Measurements from ENCODE around the gene RMND5B.
A peak's percentile ranks its signal among the peaks of the same experiment; 100 is the strongest.

The RMND5B gene

DNA sequence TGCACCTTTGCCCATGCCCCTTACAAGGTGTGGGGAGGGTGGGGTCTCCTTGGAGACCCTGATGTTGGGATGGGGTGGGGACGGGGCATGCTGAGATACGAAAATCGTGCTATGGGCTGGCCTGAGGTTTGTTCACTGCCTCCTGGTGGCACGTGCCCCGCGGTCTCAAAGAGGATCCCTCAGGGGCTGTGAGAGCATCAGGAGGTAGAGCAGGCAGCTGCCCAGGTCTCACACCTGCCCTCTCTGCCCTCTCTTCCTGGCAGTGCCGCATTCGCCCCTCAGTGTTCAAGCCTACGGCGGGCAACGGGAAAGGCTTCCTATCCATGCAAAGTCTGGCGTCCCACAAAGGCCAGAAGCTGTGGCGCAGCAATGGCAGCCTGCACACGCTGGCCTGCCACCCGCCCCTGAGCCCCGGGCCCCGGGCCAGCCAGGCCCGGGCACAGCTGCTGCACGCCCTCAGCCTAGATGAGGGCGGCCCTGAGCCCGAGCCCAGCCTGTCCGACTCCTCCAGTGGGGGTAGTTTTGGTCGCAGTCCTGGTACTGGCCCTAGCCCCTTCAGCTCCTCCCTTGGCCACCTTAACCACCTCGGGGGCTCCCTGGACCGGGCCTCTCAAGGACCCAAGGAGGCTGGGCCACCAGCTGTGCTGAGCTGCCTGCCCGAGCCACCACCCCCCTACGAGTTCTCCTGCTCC, 10.8 kb upstream of the RMND5B start:
- no peak for TF ChIP-seq ZFX (IDR thresholded peaks at IDR 0.05)
- TF ChIP-seq, protein P1, sequence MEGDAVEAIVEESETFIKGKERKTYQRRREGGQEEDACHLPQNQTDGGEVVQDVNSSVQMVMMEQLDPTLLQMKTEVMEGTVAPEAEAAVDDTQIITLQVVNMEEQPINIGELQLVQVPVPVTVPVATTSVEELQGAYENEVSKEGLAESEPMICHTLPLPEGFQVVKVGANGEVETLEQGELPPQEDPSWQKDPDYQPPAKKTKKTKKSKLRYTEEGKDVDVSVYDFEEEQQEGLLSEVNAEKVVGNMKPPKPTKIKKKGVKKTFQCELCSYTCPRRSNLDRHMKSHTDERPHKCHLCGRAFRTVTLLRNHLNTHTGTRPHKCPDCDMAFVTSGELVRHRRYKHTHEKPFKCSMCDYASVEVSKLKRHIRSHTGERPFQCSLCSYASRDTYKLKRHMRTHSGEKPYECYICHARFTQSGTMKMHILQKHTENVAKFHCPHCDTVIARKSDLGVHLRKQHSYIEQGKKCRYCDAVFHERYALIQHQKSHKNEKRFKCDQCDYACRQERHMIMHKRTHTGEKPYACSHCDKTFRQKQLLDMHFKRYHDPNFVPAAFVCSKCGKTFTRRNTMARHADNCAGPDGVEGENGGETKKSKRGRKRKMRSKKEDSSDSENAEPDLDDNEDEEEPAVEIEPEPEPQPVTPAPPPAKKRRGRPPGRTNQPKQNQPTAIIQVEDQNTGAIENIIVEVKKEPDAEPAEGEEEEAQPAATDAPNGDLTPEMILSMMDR (conservative IDR thresholded peaks at IDR 0.05): no peak
- H3K27ac ChIP-seq: no peak overlapping the region; the same call in 1 of the 2 replicates

DNA sequence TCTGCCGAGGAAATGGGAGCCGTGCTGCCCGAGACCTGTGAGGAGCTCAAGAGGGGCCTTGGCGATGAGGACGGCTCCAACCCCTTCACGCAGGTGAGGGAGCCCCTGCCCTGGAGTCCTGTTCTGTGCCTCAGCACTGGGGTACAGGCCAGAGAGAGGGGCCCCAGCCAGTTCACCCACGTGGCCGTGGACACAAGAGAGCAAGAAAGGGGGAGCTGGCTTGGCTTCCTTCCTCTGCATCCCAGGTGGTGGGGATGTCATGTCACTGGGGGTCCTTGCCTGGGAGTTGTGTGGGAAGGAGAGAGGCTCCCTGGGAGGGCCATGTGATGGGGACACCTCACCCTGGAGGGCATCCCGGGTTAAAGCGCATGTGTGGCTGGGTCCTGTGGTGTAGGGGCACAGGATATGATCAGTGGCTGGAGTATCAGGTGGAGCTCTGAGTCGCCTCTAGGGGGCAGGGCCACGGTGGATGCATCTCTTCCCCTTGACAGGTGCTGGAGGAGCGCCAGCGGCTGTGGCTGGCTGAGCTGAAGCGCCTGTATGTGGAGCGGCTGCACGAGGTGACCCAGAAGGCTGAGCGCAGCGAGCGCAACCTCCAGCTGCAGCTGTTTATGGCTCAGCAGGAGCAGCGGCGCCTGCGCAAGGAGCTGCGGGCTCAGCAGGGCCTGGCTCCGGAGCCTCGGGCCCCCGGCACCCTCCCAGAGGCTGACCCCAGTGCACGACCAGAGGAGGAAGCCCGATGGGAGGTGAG, 10.0 kb upstream of the RMND5B start:
- no peak for TF ChIP-seq ZFX (IDR thresholded peaks at IDR 0.05)
- TF ChIP-seq, protein P1 (conservative IDR thresholded peaks at IDR 0.05): peak; percentile 91
- H3K27ac ChIP-seq: peak overlapping the region; percentile 40

DNA sequence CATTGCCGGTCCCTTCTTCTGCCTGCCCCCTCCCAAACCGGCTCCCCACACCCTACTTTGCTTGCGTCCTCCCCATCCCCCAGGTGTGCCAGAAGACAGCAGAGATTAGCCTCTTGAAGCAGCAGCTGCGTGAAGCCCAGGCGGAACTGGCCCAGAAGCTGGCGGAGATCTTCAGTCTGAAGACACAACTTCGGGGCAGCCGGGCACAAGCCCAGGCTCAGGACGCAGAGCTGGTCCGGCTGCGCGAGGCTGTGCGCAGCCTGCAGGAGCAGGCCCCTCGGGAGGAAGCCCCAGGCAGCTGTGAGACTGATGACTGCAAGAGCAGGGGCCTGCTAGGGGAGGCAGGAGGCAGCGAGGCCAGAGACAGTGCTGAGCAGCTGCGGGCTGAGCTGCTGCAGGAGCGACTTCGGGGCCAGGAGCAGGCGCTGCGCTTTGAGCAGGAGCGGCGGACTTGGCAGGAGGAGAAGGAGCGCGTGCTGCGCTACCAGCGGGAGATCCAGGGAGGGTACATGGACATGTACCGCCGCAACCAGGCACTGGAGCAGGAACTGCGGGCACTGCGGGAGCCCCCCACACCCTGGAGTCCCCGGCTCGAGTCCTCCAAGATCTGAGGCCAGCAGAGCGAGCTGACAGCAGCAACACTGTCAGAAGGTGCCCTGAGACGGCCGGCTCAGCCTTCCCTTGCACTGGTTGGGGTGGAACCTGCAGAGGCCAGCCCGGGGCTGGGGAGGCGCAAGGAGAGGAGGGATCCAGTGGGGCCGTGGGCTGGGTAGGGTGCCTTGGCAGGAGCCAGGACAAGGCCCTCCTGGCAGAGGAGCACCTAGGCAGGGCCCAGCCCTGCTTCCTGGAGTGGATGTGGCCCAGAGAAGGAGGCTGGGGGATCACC, 9.2 kb upstream of the RMND5B start:
- TF ChIP-seq, protein P1 (conservative IDR thresholded peaks at IDR 0.05): no peak
- TF ChIP-seq ZFX (IDR thresholded peaks at IDR 0.05): no peak
- peak overlapping the region; percentile 40 for H3K27ac ChIP-seq

DNA sequence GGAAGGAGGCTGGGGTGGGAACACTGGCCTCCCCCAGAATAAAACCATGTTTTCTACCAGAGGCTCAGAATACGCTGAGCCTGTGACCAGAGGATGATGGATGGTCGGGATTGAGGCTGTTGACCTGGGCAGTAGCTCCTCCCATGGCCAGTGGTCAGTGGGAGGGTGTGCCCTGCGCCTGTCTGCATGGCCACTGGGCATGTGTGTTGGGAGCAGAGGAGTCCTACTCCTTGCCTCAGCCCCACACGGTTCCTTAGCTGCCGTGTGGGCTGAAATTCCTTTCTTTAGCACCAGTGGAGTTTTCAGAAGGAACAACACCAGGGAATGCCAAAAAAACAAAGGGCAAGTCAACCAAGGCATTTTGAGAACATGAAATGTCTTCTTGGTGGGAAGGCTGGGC, 8.5 kb upstream of the RMND5B start:
- no peak overlapping the region; the same call in 1 of the 2 replicates for H3K27ac ChIP-seq
- TF ChIP-seq ZFX (IDR thresholded peaks at IDR 0.05): no peak
- TF ChIP-seq, protein P1 (conservative IDR thresholded peaks at IDR 0.05): no peak

DNA sequence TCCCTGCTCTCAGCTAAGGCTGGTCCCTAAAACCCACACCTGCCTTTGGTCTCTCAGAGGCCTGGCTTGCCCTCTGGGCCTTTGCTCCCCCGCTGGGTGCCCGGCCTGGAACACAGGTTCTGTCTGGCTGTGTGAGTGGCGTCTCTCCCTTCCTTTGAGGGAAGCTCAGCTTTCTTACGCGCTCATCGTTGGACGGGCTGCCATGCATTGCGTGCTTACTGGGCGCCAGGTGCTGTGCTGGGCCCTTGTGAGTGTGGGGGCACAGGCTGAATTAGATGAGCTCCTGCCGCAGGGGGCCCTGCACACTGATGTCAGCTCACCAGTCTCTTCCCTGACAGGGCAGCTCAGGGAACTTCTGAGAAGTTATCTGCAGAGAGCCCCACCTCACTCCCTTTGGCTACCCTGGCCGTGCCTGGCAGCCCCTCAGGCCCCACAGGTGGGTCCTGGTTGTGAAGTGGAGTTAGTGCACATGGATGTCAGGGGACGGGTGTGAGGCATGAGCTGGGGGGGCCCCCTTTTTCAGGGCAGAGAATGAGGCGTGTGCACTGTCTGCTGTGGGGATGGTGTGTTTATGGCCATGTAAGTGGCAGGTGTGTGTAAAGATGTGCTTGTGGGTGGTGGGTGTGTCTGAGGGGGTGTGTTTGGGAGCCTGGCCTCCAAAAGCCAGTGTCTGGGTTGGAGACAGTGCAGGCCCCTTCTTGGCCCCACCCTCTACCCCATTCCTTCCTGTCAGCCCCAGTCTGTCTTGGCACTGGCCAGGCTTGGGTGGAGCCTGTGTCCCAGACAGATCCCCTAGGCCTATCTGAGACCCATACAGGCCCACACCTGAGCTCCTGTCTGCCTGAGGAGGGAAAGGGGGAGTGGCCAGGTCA, 7.5 kb upstream of the RMND5B start:
- TF ChIP-seq, protein P1 (conservative IDR thresholded peaks at IDR 0.05): no peak
- TF ChIP-seq ZFX (IDR thresholded peaks at IDR 0.05): no peak
- peak overlapping the region; percentile 61 for H3K27ac ChIP-seq

DNA sequence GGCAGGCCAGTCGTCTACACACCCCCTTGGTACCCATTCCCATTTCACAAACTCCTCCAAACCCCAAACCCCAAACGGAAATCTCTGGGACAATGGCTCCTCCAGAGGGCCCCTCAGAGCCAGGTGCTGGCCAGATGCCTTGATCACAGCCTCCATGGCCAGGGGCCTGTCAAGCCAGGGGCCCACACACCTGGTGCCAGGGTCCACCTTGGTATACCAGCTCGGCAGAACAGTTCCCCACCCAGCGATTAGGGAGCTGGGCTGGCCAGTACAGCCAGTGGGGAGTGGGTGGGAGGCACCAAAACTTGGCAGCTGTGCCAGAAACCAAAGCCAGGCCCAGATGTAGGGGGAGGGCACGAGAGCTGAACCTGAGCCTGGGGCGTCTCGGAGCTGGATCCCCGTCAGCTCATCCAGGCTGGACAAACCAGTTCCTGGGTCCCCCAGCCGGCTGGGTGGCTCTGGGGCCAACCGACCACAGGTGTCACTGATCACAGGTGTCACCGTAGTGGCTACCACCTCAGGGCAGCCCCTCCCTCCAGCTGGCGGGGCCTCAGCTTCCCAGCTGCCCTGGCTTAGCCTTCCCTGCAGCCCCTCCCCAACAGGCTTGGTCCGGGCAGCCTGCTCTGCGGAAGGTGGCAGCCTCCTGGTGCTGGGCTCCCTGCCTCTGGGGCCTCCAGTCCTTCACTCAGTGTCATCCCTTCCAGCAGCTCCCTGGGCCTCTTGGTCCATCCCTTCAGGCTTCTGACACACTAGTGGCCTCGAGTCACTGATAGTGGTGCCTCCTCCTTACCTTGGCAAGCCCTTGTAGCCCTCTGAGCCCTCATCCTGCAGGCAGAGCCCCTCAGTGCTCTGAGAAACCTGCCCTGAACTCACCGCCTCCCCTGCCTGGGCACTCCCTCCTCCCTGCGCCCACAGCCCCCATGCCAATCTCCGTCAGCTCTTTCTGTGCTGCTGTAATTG, 6.6 kb upstream of the RMND5B start:
- peak overlapping the region; percentile 61 for H3K27ac ChIP-seq
- TF ChIP-seq, protein P1 (conservative IDR thresholded peaks at IDR 0.05): no peak
- TF ChIP-seq ZFX (IDR thresholded peaks at IDR 0.05): no peak
